NB4 (cell line): ENCODE data around the gene ERI3.

Source experiments
- MAX ChIP-seq: IDR thresholded peaks from 2 replicates; pipeline ENCODE4 v1.6.1; 2011; ENCODE audit warnings: low read depth, low read length
- POLR2A ChIP-seq: IDR thresholded peaks from 2 replicates; pipeline ENCODE4 v1.6.1; 2011; ENCODE audit warnings: mild to moderate bottlenecking; ENCODE audit not compliant: insufficient read length; ENCODE audit errors: extremely low read depth
- TF ChIP-seq, protein P1 (sequence below): IDR thresholded peaks from one replicate; pipeline ENCODE4 v1.5.1; 2012; ENCODE audit warnings: low read depth, low read length

DNA sequence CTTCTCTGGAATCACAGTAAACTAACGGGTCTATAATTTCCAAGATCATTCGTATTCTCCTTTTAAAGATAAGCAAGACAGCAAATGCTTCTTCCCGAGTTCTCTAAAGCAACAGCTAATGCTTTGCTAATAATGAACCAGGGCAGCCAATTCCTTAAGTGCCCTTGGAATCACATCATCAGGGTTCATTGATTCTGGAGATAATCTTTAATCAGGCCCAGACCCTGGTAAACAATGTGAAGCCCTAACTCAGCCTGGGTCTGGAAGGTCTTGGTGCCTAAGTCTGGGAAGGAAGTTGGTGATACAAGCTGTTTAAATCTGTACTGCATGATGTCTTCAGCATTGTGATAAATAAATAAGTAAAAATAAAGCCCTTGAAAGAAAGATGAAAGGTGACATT, 18.4 kb downstream of the ERI3 start:
- TF ChIP-seq, protein P1, sequence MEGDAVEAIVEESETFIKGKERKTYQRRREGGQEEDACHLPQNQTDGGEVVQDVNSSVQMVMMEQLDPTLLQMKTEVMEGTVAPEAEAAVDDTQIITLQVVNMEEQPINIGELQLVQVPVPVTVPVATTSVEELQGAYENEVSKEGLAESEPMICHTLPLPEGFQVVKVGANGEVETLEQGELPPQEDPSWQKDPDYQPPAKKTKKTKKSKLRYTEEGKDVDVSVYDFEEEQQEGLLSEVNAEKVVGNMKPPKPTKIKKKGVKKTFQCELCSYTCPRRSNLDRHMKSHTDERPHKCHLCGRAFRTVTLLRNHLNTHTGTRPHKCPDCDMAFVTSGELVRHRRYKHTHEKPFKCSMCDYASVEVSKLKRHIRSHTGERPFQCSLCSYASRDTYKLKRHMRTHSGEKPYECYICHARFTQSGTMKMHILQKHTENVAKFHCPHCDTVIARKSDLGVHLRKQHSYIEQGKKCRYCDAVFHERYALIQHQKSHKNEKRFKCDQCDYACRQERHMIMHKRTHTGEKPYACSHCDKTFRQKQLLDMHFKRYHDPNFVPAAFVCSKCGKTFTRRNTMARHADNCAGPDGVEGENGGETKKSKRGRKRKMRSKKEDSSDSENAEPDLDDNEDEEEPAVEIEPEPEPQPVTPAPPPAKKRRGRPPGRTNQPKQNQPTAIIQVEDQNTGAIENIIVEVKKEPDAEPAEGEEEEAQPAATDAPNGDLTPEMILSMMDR, result no peak
- TF ChIP-seq POLR2A (no peak), MAX (no peak)
